ENCODE results near the gene RABGAP1L. TPM values are rescaled to one million over a fixed set of nuclear protein-coding genes. Genes with fewer than 3 reads are reported as not detected.

RABGAP1L gene
- total and polyA plus RNA-seq, 10 of the 15 experiments (the other 5 are each of a cell fraction or from before 2014, with no cell fraction given): 5.8 to 194 (median 113) TPM

GRCh38 chr1:174157157-174157806 lies 2.0 kb upstream of the RABGAP1L start (continued):
- TF ChIP-seq NFIC (IDR thresholded peaks at IDR 0.05; ENCODE audit: low read depth, low read length): peak; percentile 98
- TF ChIP-seq YY1 (IDR thresholded peaks at IDR 0.05; ENCODE audit: low read depth, low read length): no peak
- TF ChIP-seq GATAD2B (conservative IDR thresholded peaks at IDR 0.05; ENCODE audit: low read depth): 0 out of 2 replicates have a peak, but pooled peaks have one; percentile 62
- peak; percentile 78 for TF ChIP-seq EED (IDR thresholded peaks at IDR 0.05; ENCODE audit: low read depth)
- no peak for TF ChIP-seq CBX5 (IDR thresholded peaks at IDR 0.05; ENCODE audit: low read depth)

GRCh38 chr1:174158767-174159251 lies 511 bp upstream of the RABGAP1L start:
- TSS peak; percentile 91 for BruUV-seq (replicated peaks)
- Histone ChIP-seq H3K9me3 (replicated peaks; ENCODE audit: control insufficient read depth, insufficient read depth, low read length) (no peaks in the 10 kb centered on the region), H3K36me3 (ENCODE audit: control insufficient read depth in 2 of 2, insufficient read depth in 2 of 2, low read length in 1 of 2) (no peaks in the 10 kb centered on the region), H4K20me1 (ENCODE audit: control insufficient read depth, insufficient read depth) (no peaks in the 10 kb centered on the region; the same call in 1 of the 2 replicates), H3K9ac (ENCODE audit: control insufficient read depth, insufficient read depth, low read length) (peak overlapping the region; percentile 71), H3K79me2 (ENCODE audit: control insufficient read depth, insufficient read depth, low read length) (peaks cover 52% of the 10 kb centered on the region), H3K27me3 (replicated peaks in 1 of 2; ENCODE audit: control insufficient read depth in 2 of 2, insufficient read depth in 2 of 2, low read length in 1 of 2) (no peaks in the 10 kb centered on the region; a peak in 1 of 4 replicates), H3K4me1 (ENCODE audit: control insufficient read depth, insufficient read depth, low read length) (peaks cover 32% of the 10 kb centered on the region), H3K4me2 (ENCODE audit: control insufficient read depth, insufficient read depth) (peak overlapping the region; percentile 92), H2AFZ (ENCODE audit: control insufficient read depth, low read depth, low read length) (peak overlapping the region; percentile 81), H3K4me3 (peak overlapping the region; percentile 91), H3K27ac (ENCODE audit: control insufficient read depth, insufficient read depth) (peak overlapping the region; percentile 92)
- DNase-seq (ENCODE audit: low read depth, low spot score) (no peak), ATAC-seq (no peak; the same call in 2 of the 3 replicates), FAIRE-seq (no peak)
- POLR2A ChIA-PET: no interaction called here
- SMC1A ChIA-PET (ENCODE audit: uncharacterized antibody, unreplicated experiment): no interaction called here
- intact Hi-C loops (cut with micrococcal nuclease; ENCODE audit: unreplicated experiment) (loop anchor here (5.0 to 10.0 kb wide), 6 partner anchors 58 to 838 kb away; partner anchors contain the start of genes CACYBP, GAS5, RC3H1 and ZBTB37), in situ Hi-C loops (cut with MboI) (no loop called here)
- CTCF ChIA-PET: no interaction called here
- under 1% methylated on average over 23 of the region's 23 CpGs for WGBS (ENCODE audit: insufficient coverage, insufficient replicate concordance, low lambda C conversion rate, missing lambda C conversion rate)
- RAD21 ChIA-PET (ENCODE audit: unreplicated experiment): no interaction called here
- TF ChIP-seq PML (IDR thresholded peaks at IDR 0.05; ENCODE audit: low read length): peak; percentile 90
- TF ChIP-seq NFIC (IDR thresholded peaks at IDR 0.05; ENCODE audit: low read depth, low read length): peak; percentile 37; the same call in 1 of the 2 replicates
- 0 out of 2 replicates have a peak, but pooled peaks have one; percentile 6 for TF ChIP-seq ZBED1 (IDR thresholded peaks at IDR 0.05; ENCODE audit: borderline replicate concordance)
- TF ChIP-seq RELA (IDR thresholded peaks at IDR 0.05; ENCODE audit: borderline replicate concordance, partially characterized antibody): no peak
- TF ChIP-seq, protein P1, sequence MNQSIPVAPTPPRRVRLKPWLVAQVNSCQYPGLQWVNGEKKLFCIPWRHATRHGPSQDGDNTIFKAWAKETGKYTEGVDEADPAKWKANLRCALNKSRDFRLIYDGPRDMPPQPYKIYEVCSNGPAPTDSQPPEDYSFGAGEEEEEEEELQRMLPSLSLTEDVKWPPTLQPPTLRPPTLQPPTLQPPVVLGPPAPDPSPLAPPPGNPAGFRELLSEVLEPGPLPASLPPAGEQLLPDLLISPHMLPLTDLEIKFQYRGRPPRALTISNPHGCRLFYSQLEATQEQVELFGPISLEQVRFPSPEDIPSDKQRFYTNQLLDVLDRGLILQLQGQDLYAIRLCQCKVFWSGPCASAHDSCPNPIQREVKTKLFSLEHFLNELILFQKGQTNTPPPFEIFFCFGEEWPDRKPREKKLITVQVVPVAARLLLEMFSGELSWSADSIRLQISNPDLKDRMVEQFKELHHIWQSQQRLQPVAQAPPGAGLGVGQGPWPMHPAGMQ (IDR thresholded peaks at IDR 0.05; ENCODE audit: borderline replicate concordance): no peak
- 0 out of 2 replicates have a peak, but pooled peaks have one; percentile 12 for TF ChIP-seq CREM (IDR thresholded peaks at IDR 0.05; ENCODE audit: low read depth)
- TF ChIP-seq POU2F2 (IDR thresholded peaks at IDR 0.05; ENCODE audit: borderline replicate concordance, low read depth, low read length): no peak
- 0 out of 2 replicates have a peak, but pooled peaks have one; percentile 4 for TF ChIP-seq CREB1 (IDR thresholded peaks at IDR 0.05; ENCODE audit: low read depth)
- TF ChIP-seq NR2C2 (IDR thresholded peaks at IDR 0.05; ENCODE audit: borderline replicate concordance, control insufficient read depth, insufficient read length, low read depth): no peak
- TF ChIP-seq MTA3 (IDR thresholded peaks at IDR 0.05; ENCODE audit: borderline replicate concordance, low read length): 0 out of 2 replicates have a peak, but pooled peaks have one; percentile 58
- TF ChIP-seq CBX5 (IDR thresholded peaks at IDR 0.05; ENCODE audit: low read depth): peak; percentile 31; the same call in 1 of the 2 replicates
- TF ChIP-seq IKZF2 (IDR thresholded peaks at IDR 0.05): 0 out of 4 replicates have a peak, but pooled peaks of 1 of the 2 experiments have one; percentile 10

Data from GM12878 (cell line).